ENCODE data around the gene FOXD4. TPM values are rescaled to one million over a fixed set of nuclear protein-coding genes. Genes with fewer than 3 reads are reported as not detected.
"Not testable (repeated sequence)": the region's sequence is repeated elsewhere in the genome, so short reads cannot be mapped to it uniquely, and the experiment has no call there.

FOXD4 gene
- total RNA-seq, 1 donor from 2014 or later, result 0.77 TPM

- H3K27me3 Mint-ChIP-seq (ENCODE audit: low read depth), result peaks cover 74% of the 10 kb centered on the region
These were observed 8.7 kb downstream of the FOXD4 start for GRCh38 chr9:109540-109939.

GRCh38 chr9:108742-109495 is 9.3 kb downstream of the FOXD4 start:
- H3K36me3 Mint-ChIP-seq (ENCODE audit: low read depth); H3K4me3 Mint-ChIP-seq; H3K4me1 Mint-ChIP-seq; DNase-seq (ENCODE audit: low read depth, low spot score); H3K9me3 Mint-ChIP-seq; H3K27ac Mint-ChIP-seq (ENCODE audit: unreplicated experiment): not testable (repeated sequence)
- peaks cover 75% of the 10 kb centered on the region for H3K27me3 Mint-ChIP-seq (ENCODE audit: low read depth)

More at GRCh38 chr9:109540-109939, 8.7 kb downstream of the FOXD4 start:
- H3K4me3 Mint-ChIP-seq; DNase-seq (ENCODE audit: low read depth, low spot score); H3K27ac Mint-ChIP-seq (ENCODE audit: unreplicated experiment); H3K4me1 Mint-ChIP-seq; H3K9me3 Mint-ChIP-seq; H3K36me3 Mint-ChIP-seq (ENCODE audit: low read depth): not testable (repeated sequence)

DNA sequence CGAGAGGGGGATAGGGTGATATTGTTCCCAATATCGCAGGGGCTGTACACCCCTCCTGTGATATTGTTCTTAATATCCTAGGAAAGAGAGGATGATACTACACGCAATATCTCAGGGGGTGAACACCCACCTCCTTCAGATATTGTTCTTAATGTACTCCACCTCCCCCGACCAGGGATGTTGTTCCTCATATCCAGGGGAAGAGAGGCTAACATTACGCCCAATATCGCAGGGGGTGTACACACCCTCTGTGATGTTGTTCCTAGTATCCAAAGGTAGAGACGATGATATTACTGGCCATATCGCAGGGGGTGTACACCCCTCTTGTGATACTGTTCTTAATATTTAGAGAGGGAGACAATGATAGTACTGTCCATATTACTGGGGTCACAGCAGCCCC is 12.2 kb downstream of the FOXD4 start:
- not testable (repeated sequence) for H3K4me3 Mint-ChIP-seq; H3K36me3 Mint-ChIP-seq (ENCODE audit: low read depth); DNase-seq (ENCODE audit: low read depth, low spot score); H3K27ac Mint-ChIP-seq (ENCODE audit: unreplicated experiment); H3K9me3 Mint-ChIP-seq; H3K4me1 Mint-ChIP-seq
- peaks cover 70% of the 10 kb centered on the region for H3K27me3 Mint-ChIP-seq (ENCODE audit: low read depth)

GRCh38 chr9:100430-100829 is 17.8 kb downstream of the FOXD4 start:
- H3K4me3 Mint-ChIP-seq; DNase-seq (ENCODE audit: low read depth, low spot score); H3K36me3 Mint-ChIP-seq (ENCODE audit: low read depth); H3K4me1 Mint-ChIP-seq; H3K9me3 Mint-ChIP-seq; H3K27ac Mint-ChIP-seq (ENCODE audit: unreplicated experiment): not testable (repeated sequence)
- H3K27me3 Mint-ChIP-seq (ENCODE audit: low read depth), result peaks cover 29% of the 10 kb centered on the region

DNA sequence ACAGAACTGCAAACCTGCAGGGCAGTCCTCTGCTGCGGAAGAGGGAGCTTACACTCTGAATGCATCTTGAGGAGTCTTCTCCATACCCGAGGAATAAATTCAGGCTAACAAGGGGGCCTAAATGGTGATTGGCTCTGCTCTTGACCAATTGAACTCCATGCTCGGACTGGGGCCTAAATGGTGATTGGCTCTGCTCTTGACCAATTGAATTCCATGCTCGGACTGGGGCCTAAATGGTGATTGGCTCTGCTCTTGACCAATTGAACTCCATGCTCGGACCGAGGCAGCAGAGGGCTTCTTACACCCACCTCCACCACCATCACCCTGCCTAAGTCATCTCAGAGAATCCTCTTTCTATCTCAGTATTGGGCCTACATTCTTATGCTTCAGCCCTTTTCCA is 18.4 kb downstream of the FOXD4 start:
- not testable (repeated sequence) for H3K36me3 Mint-ChIP-seq (ENCODE audit: low read depth); H3K9me3 Mint-ChIP-seq; H3K4me3 Mint-ChIP-seq; H3K4me1 Mint-ChIP-seq; DNase-seq (ENCODE audit: low read depth, low spot score); H3K27ac Mint-ChIP-seq (ENCODE audit: unreplicated experiment)
- H3K27me3 Mint-ChIP-seq (ENCODE audit: low read depth), result peaks cover 30% of the 10 kb centered on the region

DNA sequence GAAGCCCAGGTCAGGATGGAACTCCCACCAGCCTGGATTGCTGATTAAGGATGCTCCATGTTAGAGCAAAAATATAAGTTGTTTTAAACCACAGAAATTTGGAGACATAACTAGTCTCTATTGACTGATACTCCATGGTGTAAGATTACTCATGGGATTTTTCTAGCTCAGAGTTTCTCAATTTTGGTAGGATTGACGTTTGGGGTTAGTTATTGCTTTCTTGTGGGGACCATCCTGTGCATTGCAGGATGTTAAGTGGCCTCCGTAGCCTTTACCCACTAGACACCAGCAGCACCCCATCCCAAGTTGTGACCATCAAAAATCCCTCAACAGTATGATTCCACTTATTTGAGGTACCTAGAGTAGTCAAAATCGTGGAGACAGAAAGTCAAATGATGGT is 19.4 kb downstream of the FOXD4 start:
- DNase-seq (ENCODE audit: low read depth, low spot score); H3K4me1 Mint-ChIP-seq; H3K27ac Mint-ChIP-seq (ENCODE audit: unreplicated experiment); H3K9me3 Mint-ChIP-seq; H3K4me3 Mint-ChIP-seq; H3K36me3 Mint-ChIP-seq (ENCODE audit: low read depth): not testable (repeated sequence)
- peaks cover 21% of the 10 kb centered on the region for H3K27me3 Mint-ChIP-seq (ENCODE audit: low read depth)

GRCh38 chr9:94992-95391 is 23.2 kb downstream of the FOXD4 start:
- not testable (repeated sequence) for H3K36me3 Mint-ChIP-seq (ENCODE audit: low read depth); H3K4me3 Mint-ChIP-seq; H3K27me3 Mint-ChIP-seq (ENCODE audit: low read depth); DNase-seq (ENCODE audit: low read depth, low spot score); H3K27ac Mint-ChIP-seq (ENCODE audit: unreplicated experiment); H3K9me3 Mint-ChIP-seq; H3K4me1 Mint-ChIP-seq

GRCh38 chr9:94323-94722 is 23.9 kb downstream of the FOXD4 start:
- not testable (repeated sequence) for H3K4me1 Mint-ChIP-seq, H3K9me3 Mint-ChIP-seq

DNA sequence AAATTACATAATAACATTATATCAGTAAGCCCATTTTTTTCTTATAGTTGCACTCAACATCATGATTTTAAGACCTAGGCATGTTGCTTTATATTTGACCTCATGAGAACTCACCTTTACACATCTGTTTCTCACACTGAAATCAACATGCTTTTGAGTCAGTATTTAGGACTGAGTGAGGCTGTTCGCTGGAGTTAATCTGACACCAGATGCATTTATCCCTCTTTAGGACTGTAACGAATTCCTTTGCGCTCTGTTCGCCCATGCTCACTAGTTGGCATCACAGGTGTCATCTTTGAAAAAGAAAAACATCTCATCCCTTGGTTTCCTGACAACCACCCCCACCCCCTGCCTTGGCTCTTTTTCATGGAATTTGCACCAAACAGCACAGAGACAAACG is 24.3 kb downstream of the FOXD4 start:
- not testable (repeated sequence) for DNase-seq (ENCODE audit: low read depth, low spot score); H3K4me1 Mint-ChIP-seq; H3K9me3 Mint-ChIP-seq; H3K27ac Mint-ChIP-seq (ENCODE audit: unreplicated experiment); H3K27me3 Mint-ChIP-seq (ENCODE audit: low read depth); H3K36me3 Mint-ChIP-seq (ENCODE audit: low read depth); H3K4me3 Mint-ChIP-seq

More at GRCh38 chr9:94323-94722, 23.9 kb downstream of the FOXD4 start:
- not testable (repeated sequence) for H3K36me3 Mint-ChIP-seq (ENCODE audit: low read depth); H3K27ac Mint-ChIP-seq (ENCODE audit: unreplicated experiment); H3K27me3 Mint-ChIP-seq (ENCODE audit: low read depth); H3K4me3 Mint-ChIP-seq; DNase-seq (ENCODE audit: low read depth, low spot score)

DNA sequence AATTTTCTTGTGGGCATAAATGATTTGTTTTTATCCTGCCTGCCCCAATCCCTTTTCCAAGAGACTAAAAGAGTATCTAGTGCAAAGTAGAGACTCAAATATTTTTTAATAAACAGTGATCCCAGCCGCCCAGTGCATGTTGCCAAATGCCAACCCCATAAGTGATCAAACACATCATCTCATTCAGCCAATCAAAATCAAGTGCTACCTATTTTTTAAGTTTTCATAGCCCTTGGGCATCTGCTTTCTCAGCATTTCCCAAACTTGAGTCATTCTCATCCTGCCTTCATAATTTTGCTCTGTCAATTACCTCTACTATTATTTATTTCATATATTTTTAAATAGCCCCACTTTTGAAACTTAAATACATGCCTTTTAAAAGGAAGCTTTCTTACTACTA is 27.4 kb downstream of the FOXD4 start:
- H3K27ac Mint-ChIP-seq (ENCODE audit: unreplicated experiment); DNase-seq (ENCODE audit: low read depth, low spot score); H3K36me3 Mint-ChIP-seq (ENCODE audit: low read depth); H3K9me3 Mint-ChIP-seq; H3K4me3 Mint-ChIP-seq; H3K4me1 Mint-ChIP-seq: not testable (repeated sequence)
- peaks cover 33% of the 10 kb centered on the region for H3K27me3 Mint-ChIP-seq (ENCODE audit: low read depth)

Measured in neural crest cell (in vitro differentiated cells).